K562 (cell line): ENCODE results near the gene ZNF143. TPM values are rescaled to one million over a fixed set of nuclear protein-coding genes. Genes with fewer than 3 reads are reported as not detected.
A peak's percentile ranks its signal among the peaks of the same experiment; 100 is the strongest.

Experiments
- ATF7 ChIP-seq: fragments of 450-650 bp; IDR thresholded peaks from 2 replicates; pipeline ENCODE4 v1.7.1; 2014; ENCODE audit warnings: mild to moderate bottlenecking, moderate library complexity
- BHLHE40 ChIP-seq: IDR thresholded peaks from 2 replicates; pipeline ENCODE4 v1.6.1; 2011; ENCODE audit warnings: low read length, improper control_type of control experiment
- C11orf30 ChIP-seq: fragments of 450-650 bp; IDR thresholded peaks from 2 replicates; pipeline ENCODE4 v1.6.1; 2016; ENCODE audit warnings: low read depth, mild to moderate bottlenecking
- CEBPB ChIP-seq: fragments of 450-650 bp; IDR thresholded peaks from 2 replicates; pipeline ENCODE4 v1.6.1; 2016; ENCODE audit warnings: missing genetic modification characterization, missing compliant biosample characterization
- ESRRA ChIP-seq: fragments of 450-650 bp; IDR thresholded peaks from 2 replicates; pipeline ENCODE4 v1.6.1; 2014; ENCODE audit warnings: low read depth, mild to moderate bottlenecking, moderate library complexity, borderline replicate concordance
- ETV1 ChIP-seq: fragments of 450-650 bp; conservative IDR thresholded peaks from 2 replicates; pipeline ENCODE4 v1.6.1; 2016; ENCODE audit warnings: missing genetic modification characterization, control low read depth, low read depth, missing compliant biosample characterization
- NFE2 ChIP-seq: IDR thresholded peaks from 2 replicates; pipeline ENCODE4 v1.6.1; 2014; ENCODE audit warnings: antibody characterized with exemption, low read depth
- POLR2H ChIP-seq: IDR thresholded peaks from 2 replicates; pipeline ENCODE4 v1.6.1; 2016; ENCODE audit warnings: missing genetic modification characterization, low read depth, mild to moderate bottlenecking, control low read depth, missing compliant biosample characterization, moderate library complexity
- PREB ChIP-seq: sonication (generic); formaldehyde crosslinking; IDR thresholded peaks from 2 replicates; pipeline ENCODE4 v1.8.1; 2023; ENCODE audit warnings: mild to moderate bottlenecking, missing genetic modification reagents
- SMAD1 ChIP-seq: fragments of 150-350 bp; IDR thresholded peaks from 2 replicates; pipeline ENCODE4 v1.6.1; 2014; ENCODE audit warnings: low read length, low read depth; ENCODE audit not compliant: partially characterized antibody
- TAF9B ChIP-seq: fragments of 450-650 bp; IDR thresholded peaks from 2 replicates; pipeline ENCODE4 v1.6.1; 2018; ENCODE audit warnings: mild to moderate bottlenecking; ENCODE audit not compliant: partially characterized antibody
- TGIF2 ChIP-seq: sonication (generic); formaldehyde crosslinking; IDR thresholded peaks from 2 replicates; pipeline ENCODE4 v1.8.1; 2022; ENCODE audit warnings: mild to moderate bottlenecking, missing genetic modification reagents, moderate library complexity
- U2AF1 ChIP-seq: fragments of 200-400 bp; formaldehyde crosslinking; optimal IDR thresholded peaks from 2 replicates; pipeline ENCODE3; 2017; ENCODE audit warnings: mild to moderate bottlenecking, low read depth, low read length, moderate library complexity
- XRCC4 ChIP-seq: IDR thresholded peaks from one replicate; pipeline ENCODE4 v1.6.1; 2011; ENCODE audit not compliant: insufficient read depth, insufficient read length; ENCODE audit errors: extremely low read depth
- ZBTB40 ChIP-seq, 2 experiments: fragments of 450-650 bp in 1 of 2; sonication (generic) in 1 of 2; formaldehyde crosslinking in 1 of 2; IDR thresholded peaks; 2 replicates each; pipeline versions ENCODE4 v1.7.1 to v1.9.0; 2016 to 2022; ENCODE audit warnings: inconsistent platforms in 1 of 2, mild to moderate bottlenecking in 1 of 2, missing genetic modification reagents in 1 of 2
- ZKSCAN3 ChIP-seq: fragments of 250-450 bp; sonication (Bioruptor Pico); IDR thresholded peaks from 2 replicates; pipeline ENCODE4 v1.4.0; 2020
- ZNF75A ChIP-seq: fragments of 450-650 bp; formaldehyde crosslinking; IDR thresholded peaks from 2 replicates; pipeline ENCODE4 v1.4.0; 2020; ENCODE audit warnings: mild to moderate bottlenecking
- polyA plus RNA-seq, 8 experiments: library from polyadenylated mRNA; depleted of rRNA in 4 of 8; stranded (reverse) in 5 of 8; unstranded in 3 of 8; fragments of >200 nt; fragmentation: Nextera tagmentation in 2 of 8; fragmentation: Illumina TruSeq in 1 of 8; extraction: Ambion mirVana in 2 of 8; extraction: Trizol in 1 of 8; gene quantifications; 2 replicates each; pipeline versions ENCODE4 v1.2.1 to v1.2.3, GENCODE V29; 2011 to 2014; ENCODE audit warnings: inconsistent platforms in 1 of 8, missing spikeins in 1 of 8
- total RNA-seq, 7 experiments: library from RNA; depleted of rRNA in 6 of 7; stranded (reverse); fragments of >200 nt in 6 of 7; fragmentation: Illumina TruSeq in 2 of 7; extraction: Trizol in 2 of 7; gene quantifications; 2 replicates each; pipeline versions ENCODE4 v1.2.1 to v1.2.3, GENCODE V29; 2011 to 2021; ENCODE audit warnings: low replicate concordance in 1 of 7

Gene ZNF143
- total and polyA plus RNA-seq, 9 of the 15 experiments (the other 6 are each of a cell fraction or from before 2014, with no cell fraction given) = 18.4 to 58.5 (median 27.1) TPM

- no peak for TF ChIP-seq PREB
- TF ChIP-seq ZKSCAN3 = no peak
- TF ChIP-seq TAF9B = peak; percentile 93
- TF ChIP-seq POLR2H (tag) = peak; percentile 51
- TF ChIP-seq XRCC4 = no peak
- TF ChIP-seq ATF7 = peak; percentile 99
- no peak for TF ChIP-seq U2AF1
- no peak for TF ChIP-seq TGIF2 (CRISPR knock-in tag)
- peak; percentile 66 for TF ChIP-seq BHLHE40
- TF ChIP-seq ESRRA = peak; percentile 58; the same call in 1 of the 2 replicates
- TF ChIP-seq ZNF75A = no peak
- TF ChIP-seq CEBPB = peak; percentile 51; the same call in 1 of the 2 replicates
- peak; percentile 51 for TF ChIP-seq ZBTB40 (IDR thresholded peaks at IDR 0.05)
- no peak for TF ChIP-seq ZBTB40 (CRISPR knock-in tag; IDR thresholded peaks at IDR 0.05)
- TF ChIP-seq SMAD1 = peak; percentile 86
- TF ChIP-seq ETV1 = peak; percentile 93
- peak; percentile 83 for TF ChIP-seq NFE2
- TF ChIP-seq C11orf30 = peak; percentile 97
These were observed 105.2 kb downstream of the ZNF143 start (continued) for GRCh38 chr11:9565822-9566560.
